Heart left ventricle (tissue), 13 donors: ENCODE measurements around the gene PHF14.

Experiments used
- CTCF ChIP-seq, 12 donors: fragments of 200-600 bp; sonication (generic) in 4 of 12; IDR thresholded peaks; one replicate each; pipeline versions ENCODE4 v1.5.0 to v1.8.0; 2018 to 2022; ENCODE audit warnings: antibody characterized with exemption in 12 of 12, mild to moderate bottlenecking in 5 of 12
- POLR2A ChIP-seq, 2 donors: fragments of 450-650 bp; IDR thresholded peaks; one replicate each; pipeline ENCODE4 v1.6.1; 2017; ENCODE audit warnings: antibody characterized with exemption in 2 of 2, mild to moderate bottlenecking in 2 of 2, moderate library complexity in 2 of 2
- donor health status: ischemic (EF 13 %, LVEDD 7.1; RV severe dilation, severe dysfunction).
- donor health status: DM: no; HTN: yes; CAD: no.
- donor health status: DM: no; HTN: no; CAD: no.
- donor health status: ischemic (EF 25% LVEDD 6.9; RV normal size, moderate dysfunction).
- donor health status: ischemic (EF 25% LVEDD 5.7; RV mildly dilated, moderate dysfunction).
- donor health status: ischemic (EF 35%, LVEDD 5.7; RV mildly dilated, moderate dysfunction).
- donor health status: nonischemic (EF 11% LVEDD 7.7; RV severe dilation, severe dysfunction).
- donor health status: DM: yes; HTN: yes; CAD: no.
- donor health status: PGD.
- donor health status: ischemic (EF 29% LVEDD 5.4; RV normal size, mild dysfunction).
- donor health status: nonischemic (EF 23%, LVEDD 6.1; RV moderate dilation, normal function).

GRCh38 chr7:10939237-10939910 is 34.3 kb upstream of the PHF14 start:
- TF ChIP-seq CTCF (IDR thresholded peaks at IDR 0.05) (no peak), POLR2A (IDR thresholded peaks at IDR 0.05) (no peak)
